DOHH2 (cell line): ENCODE data around the gene LBP.

Experiments used
- CTCF ChIP-seq: fragments of 200-600 bp; sonication (generic); IDR thresholded peaks from one replicate; pipeline ENCODE4 v1.5.1; 2014; ENCODE audit warnings: antibody characterized with exemption, mild to moderate bottlenecking, low read depth, low read length; ENCODE audit not compliant: poor library complexity, severe bottlenecking
- EZH2phosphoT487 ChIP-seq: fragments of 200-600 bp; sonication (generic); IDR thresholded peaks from 2 replicates; pipeline ENCODE4 v1.6.1; 2017; ENCODE audit warnings: borderline replicate concordance, mild to moderate bottlenecking, antibody characterized with exemption, low read length, moderate library complexity, mixed read lengths

- TF ChIP-seq CTCF (no peak), EZH2phosphoT487 (no peak)
Observed at GRCh38 chr20:38350879-38351775, 4.8 kb downstream of the LBP start.
